Endothelial cell of umbilical vein (primary cell): ENCODE measurements around the gene RORC. TPM values are rescaled to one million over a fixed set of nuclear protein-coding genes. Genes with fewer than 3 reads are reported as not detected.

ENCODE experiments used
- BruUV-seq: library from RNA; stranded (reverse); fragments of 400-500 nt; replicated peaks from 2 replicates; lab custom pipeline; 2021; lab: Mats Ljungman, UMichigan
- CTCF ChIA-PET: fragments of 300-600, 350-600 bp; sonication (Branson Sonifier 250); formaldehyde crosslinking; loops from one replicate; lab custom pipeline; 2021; ENCODE audit warnings: antibody characterized with exemption, inconsistent platforms; lab: Charles Lee
- POLR2A ChIA-PET: fragments of 300-600, 350-600 bp; sonication (Branson Sonifier 250); formaldehyde crosslinking; loops from one replicate; lab custom pipeline; 2021; ENCODE audit warnings: antibody characterized with exemption, inconsistent platforms; lab: Charles Lee
- DNase-seq: peaks from one replicate; pipeline ENCODE4 v3.0.0-alpha.2; 2011; ENCODE audit warnings: low read depth, low spot score
- FAIRE-seq: peaks from 2 replicates; lab custom pipeline; 2011; peaks lifted over from hg19 to GRCh38; lab: Jason Lieb, UNC
- H2AFZ ChIP-seq: 2 replicates; pipeline ENCODE4 v1.6.0; 2012; ENCODE audit warnings: low read depth, low read length, control low read depth, inconsistent platforms
- H3K27ac ChIP-seq: 2 replicates; pipeline ENCODE4 v1.5.1; 2011; ENCODE audit warnings: low read depth, mild to moderate bottlenecking, control low read depth, low read length, moderate library complexity; ENCODE audit not compliant: insufficient read depth
- H3K27me3 ChIP-seq, 2 experiments: 2 replicates each; pipeline versions ENCODE4 v1.6.0 to v1.6.1; 2011; ENCODE audit warnings: low read length in 2 of 2, mixed read lengths in 1 of 2; ENCODE audit not compliant: control insufficient read depth in 2 of 2, insufficient read depth in 2 of 2
- H3K36me3 ChIP-seq, 2 experiments: 2 replicates in 1 of 2; 3 replicates in 1 of 2; pipeline ENCODE4 v1.5.1; 2011; ENCODE audit warnings: low read length in 2 of 2, mild to moderate bottlenecking in 1 of 2, moderate library complexity in 1 of 2; ENCODE audit not compliant: control insufficient read depth in 2 of 2, insufficient read depth in 2 of 2; ENCODE audit errors: extremely low read depth in 1 of 2
- H3K4me1 ChIP-seq: 3 replicates; pipeline ENCODE4 v1.5.1; 2011; ENCODE audit warnings: mild to moderate bottlenecking, low read length; ENCODE audit not compliant: control insufficient read depth, insufficient read depth; ENCODE audit errors: extremely low read depth
- H3K4me2 ChIP-seq: 2 replicates; pipeline ENCODE4 v1.6.1; 2011; ENCODE audit warnings: low read length, control low read depth, mixed read lengths; ENCODE audit not compliant: insufficient read depth
- H3K4me3 ChIP-seq, 3 experiments: fragments of 200-600 bp in 1 of 3; sonication (generic), shearing (Covaris generic) in 1 of 3; replicated peaks in 1 of 3; 2 replicates each; pipeline ENCODE4 v1.5.1; 2011 to 2016; ENCODE audit warnings: control low read depth in 3 of 3, low read length in 3 of 3, mild to moderate bottlenecking in 2 of 3, inconsistent platforms in 1 of 3, low read depth in 1 of 3, moderate library complexity in 1 of 3; ENCODE audit not compliant: insufficient read depth in 1 of 3
- H3K79me2 ChIP-seq: 2 replicates; pipeline ENCODE4 v1.6.0; 2012; ENCODE audit warnings: low read length, inconsistent platforms; ENCODE audit not compliant: control insufficient read depth, insufficient read depth
- H3K9ac ChIP-seq: replicated peaks from 2 replicates; pipeline ENCODE3; 2011; ENCODE audit warnings: low read length, control low read depth; ENCODE audit not compliant: insufficient read depth; ENCODE audit errors: extremely low read depth
- H3K9me1 ChIP-seq: replicated peaks from 3 replicates; pipeline ENCODE4 v1.6.0; 2011; ENCODE audit warnings: mild to moderate bottlenecking, low read length; ENCODE audit not compliant: control insufficient read depth, insufficient read depth; ENCODE audit errors: extremely low read depth
- H3K9me3 ChIP-seq: replicated peaks from 2 replicates; pipeline ENCODE4 v1.5.1; 2012; ENCODE audit warnings: low read length, inconsistent platforms; ENCODE audit not compliant: control insufficient read depth, insufficient read depth
- H4K20me1 ChIP-seq: replicated peaks from 2 replicates; pipeline ENCODE3; 2011; ENCODE audit warnings: mild to moderate bottlenecking, low read length; ENCODE audit not compliant: control insufficient read depth, insufficient read depth; ENCODE audit errors: extremely low read depth
- CTCF ChIP-seq, 2 donors: IDR thresholded peaks; 1 replicate in 1 of 2; 2 replicates in 1 of 2; pipeline ENCODE4 v1.5.1; 2011; ENCODE audit warnings: low read length in 2 of 2, mild to moderate bottlenecking in 2 of 2, moderate library complexity in 2 of 2, control low read depth in 1 of 2, inconsistent platforms in 1 of 2, low read depth in 1 of 2; ENCODE audit not compliant: insufficient read depth in 1 of 2; ENCODE audit errors: extremely low read depth in 1 of 2
- EZH2 ChIP-seq: IDR thresholded peaks from 2 replicates; pipeline ENCODE4 v1.6.1; 2012; ENCODE audit warnings: borderline replicate concordance, low read depth, mild to moderate bottlenecking, moderate library complexity, low read length, inconsistent platforms; ENCODE audit not compliant: severe bottlenecking
- FOS ChIP-seq: IDR thresholded peaks from 2 replicates; pipeline ENCODE4 v1.6.1; 2011; ENCODE audit warnings: mild to moderate bottlenecking, low read length, moderate library complexity, borderline replicate concordance; ENCODE audit not compliant: insufficient read depth
- GATA2 ChIP-seq: IDR thresholded peaks from 2 replicates; pipeline ENCODE4 v1.7.0; 2011; ENCODE audit warnings: low read depth, mild to moderate bottlenecking, moderate library complexity, mixed read lengths, low read length; ENCODE audit not compliant: insufficient read length, insufficient read depth
- JUN ChIP-seq: IDR thresholded peaks from 2 replicates; pipeline ENCODE4 v1.6.1; 2011; ENCODE audit warnings: borderline replicate concordance, low read depth; ENCODE audit not compliant: insufficient read length, insufficient read depth
- MAX ChIP-seq: IDR thresholded peaks from 2 replicates; pipeline ENCODE4 v1.6.1; 2011; ENCODE audit not compliant: insufficient read depth, insufficient read length
- MYC ChIP-seq: IDR thresholded peaks from one replicate; pipeline ENCODE4 v1.6.1; 2011; ENCODE audit warnings: mild to moderate bottlenecking, low read depth, low read length
- POLR2A ChIP-seq: IDR thresholded peaks from 2 replicates; pipeline ENCODE4 v1.6.1; 2012; ENCODE audit warnings: low read depth, mild to moderate bottlenecking, control low read depth, low read length
- POLR2AphosphoS5 ChIP-seq: IDR thresholded peaks from 2 replicates; pipeline ENCODE4 v1.6.1; 2012; ENCODE audit warnings: low read depth, mild to moderate bottlenecking, control low read depth, low read length, moderate library complexity; ENCODE audit not compliant: insufficient read depth
- dilution Hi-C: fragments of 300-500 bp; cut with MboI; formaldehyde crosslinking; loops from one replicate; pipeline ENCODE4 v1.15.0; 2019; ENCODE audit warnings: low sequenced_read_pairs; ENCODE audit not compliant: extremely low pct_ligation_motif_present
- intact Hi-C: fragments of 100-400 bp; cut with micrococcal nuclease; formaldehyde crosslinking; loops from one replicate; pipeline ENCODE4 v1.10.0; 2022
- polyA plus RNA-seq, 4 experiments: library from polyadenylated mRNA; depleted of rRNA in 3 of 4; stranded (reverse) in 3 of 4; unstranded in 1 of 4; fragments of >200 nt; gene quantifications; 2 replicates each; pipeline versions ENCODE4 v1.2.1 to v1.2.3, GENCODE V29; 2011 to 2012; ENCODE audit warnings: missing spikeins in 1 of 4
- total RNA-seq: library from RNA; stranded (reverse); gene quantifications from 2 replicates; pipeline ENCODE4 v1.2.3, GENCODE V29; 2021

Gene RORC
- total and polyA plus RNA-seq, 2 donors (not counting 3 experiments of a cell fraction or from before 2014, with no cell fraction given), result not detected

GRCh38 chr1:151815716-151816327, 15.8 kb downstream of the RORC start:
- no TSS peak for BruUV-seq
- dilution Hi-C loops, result no loop called here
- no peak overlapping the region for H3K4me3 ChIP-seq
- peaks cover 0 to 3% of the 10 kb centered on the region in 2 experiments for H3K27me3 ChIP-seq
- H3K9me1 ChIP-seq, result no peaks in the 10 kb centered on the region
- DNase-seq (no peak), FAIRE-seq (no peak)
- H3K27ac ChIP-seq, result no peak overlapping the region
- H3K9me3 ChIP-seq, result no peaks in the 10 kb centered on the region
- no peak overlapping the region for H3K9ac ChIP-seq
- no peaks in the 10 kb centered on the region for H4K20me1 ChIP-seq
- no peaks in the 10 kb centered on the region for H3K4me1 ChIP-seq
- ChIA-PET POLR2A (no interaction called here), CTCF (no interaction called here)
- H2AFZ ChIP-seq, result no peak overlapping the region
- no peaks in the 10 kb centered on the region for H3K36me3 ChIP-seq
- no peak overlapping the region for H3K4me2 ChIP-seq
- no peaks in the 10 kb centered on the region for H3K79me2 ChIP-seq
- TF ChIP-seq GATA2, result no peak
- no peak for TF ChIP-seq FOS
- TF ChIP-seq POLR2A, result no peak
- TF ChIP-seq EZH2, result no peak
- TF ChIP-seq POLR2AphosphoS5, result no peak
- no peak for TF ChIP-seq CTCF (IDR thresholded peaks at IDR 0.05; ENCODE audit: extremely low read depth in 1 of 2, insufficient read depth in 1 of 2, low read depth in 1 of 2, low read length in 2 of 2)
- TF ChIP-seq JUN, result no peak
- TF ChIP-seq MAX, result no peak
- no peak for TF ChIP-seq MYC
- intact Hi-C loops, result no loop called here
